GM18517 (cell line): ENCODE measurements around the gene GMDS.
"Not testable (repeated sequence)": the region's sequence is repeated elsewhere in the genome, so short reads cannot be mapped to it uniquely, and the experiment has no call there.

Source experiments
- ATAC-seq: cut with Tn5 transposase; IDR thresholded peaks from one replicate; pipeline ENCODE4 v1.9.1; 2021; ENCODE audit warnings: mild to moderate bottlenecking, moderate library complexity; ENCODE audit not compliant: unreplicated experiment

Gene GMDS

GRCh38 chr6:1702580-1703051 lies 542.8 kb downstream of the GMDS start:
- no peak for ATAC-seq

GRCh38 chr6:1701668-1702353 lies 543.6 kb downstream of the GMDS start:
- no peak for ATAC-seq

GRCh38 chr6:1700278-1700967 lies 545.0 kb downstream of the GMDS start:
- ATAC-seq: no peak

GRCh38 chr6:1698527-1698926 lies 546.9 kb downstream of the GMDS start:
- no peak for ATAC-seq

GRCh38 chr6:1697688-1698351 lies 547.6 kb downstream of the GMDS start:
- ATAC-seq: no peak

GRCh38 chr6:1696463-1696850 lies 548.9 kb downstream of the GMDS start:
- ATAC-seq: no peak

GRCh38 chr6:1695546-1696462 lies 549.6 kb downstream of the GMDS start:
- no peak for ATAC-seq

- not testable (repeated sequence) for ATAC-seq
These were observed 553.6 kb downstream of the GMDS start for GRCh38 chr6:1691828-1692227.

- not testable (repeated sequence) for ATAC-seq
These were observed 554.7 kb downstream of the GMDS start for GRCh38 chr6:1690656-1691055.

GRCh38 chr6:1689141-1689540 lies 556.3 kb downstream of the GMDS start:
- no peak for ATAC-seq

- ATAC-seq: no peak
These were observed 557.0 kb downstream of the GMDS start for GRCh38 chr6:1688396-1688795.

GRCh38 chr6:1687402-1687801 lies 558.0 kb downstream of the GMDS start:
- no peak for ATAC-seq

GRCh38 chr6:1686117-1687098 lies 559.0 kb downstream of the GMDS start:
- ATAC-seq: no peak

GRCh38 chr6:1679688-1680068 lies 565.7 kb downstream of the GMDS start:
- no peak for ATAC-seq

GRCh38 chr6:1679031-1679687 lies 566.2 kb downstream of the GMDS start:
- no peak for ATAC-seq

GRCh38 chr6:1678201-1678600 lies 567.2 kb downstream of the GMDS start:
- ATAC-seq: no peak

GRCh38 chr6:1672379-1672778 lies 573.0 kb downstream of the GMDS start:
- no peak for ATAC-seq

GRCh38 chr6:1670711-1671462 lies 574.5 kb downstream of the GMDS start:
- no peak for ATAC-seq

- no peak for ATAC-seq
These were observed 575.4 kb downstream of the GMDS start for GRCh38 chr6:1669996-1670395.
